ENCODE data around the gene CRX.
"Not testable (repeated sequence)": the region's sequence is repeated elsewhere in the genome, so short reads cannot be mapped to it uniquely, and the experiment has no call there.

CRX gene

GRCh38 chr19:47787307-47787706 lies 34.4 kb upstream of the CRX start:
- H3K4me1 ChIP-seq (ENCODE audit: control insufficient read depth, insufficient read depth, low read length, poor library complexity, severe bottlenecking); H3K9me3 ChIP-seq (ENCODE audit: control insufficient read depth, low read length); H3K27me3 ChIP-seq (replicated peaks; ENCODE audit: control insufficient read depth, insufficient read depth, low read length, poor library complexity, severe bottlenecking); H3K4me3 ChIP-seq (ENCODE audit: insufficient read depth, low read depth, low read length, poor library complexity, severe bottlenecking); DNase-seq; H3K27ac ChIP-seq (ENCODE audit: insufficient read depth, low read length, poor library complexity, severe bottlenecking): not testable (repeated sequence)
- H3K36me3 ChIP-seq (ENCODE audit: control insufficient read depth, insufficient read depth, low read length): peaks cover 14% of the 10 kb centered on the region

GRCh38 chr19:47789811-47790210 lies 31.9 kb upstream of the CRX start:
- not testable (repeated sequence) for H3K27ac ChIP-seq (ENCODE audit: insufficient read depth, low read length, poor library complexity, severe bottlenecking); H3K4me1 ChIP-seq (ENCODE audit: control insufficient read depth, insufficient read depth, low read length, poor library complexity, severe bottlenecking); H3K27me3 ChIP-seq (replicated peaks; ENCODE audit: control insufficient read depth, insufficient read depth, low read length, poor library complexity, severe bottlenecking); H3K36me3 ChIP-seq (ENCODE audit: control insufficient read depth, insufficient read depth, low read length); H3K9me3 ChIP-seq (ENCODE audit: control insufficient read depth, low read length); H3K4me3 ChIP-seq (ENCODE audit: insufficient read depth, low read depth, low read length, poor library complexity, severe bottlenecking); DNase-seq

- Histone ChIP-seq H3K36me3 (ENCODE audit: control insufficient read depth, insufficient read depth, low read length) (no peaks in the 10 kb centered on the region), H3K27me3 (replicated peaks; ENCODE audit: control insufficient read depth, insufficient read depth, low read length, poor library complexity, severe bottlenecking) (no peaks in the 10 kb centered on the region), H3K9me3 (ENCODE audit: control insufficient read depth, low read length) (no peaks in the 10 kb centered on the region), H3K27ac (ENCODE audit: insufficient read depth, low read length, poor library complexity, severe bottlenecking) (no peak overlapping the region), H3K4me3 (ENCODE audit: insufficient read depth, low read depth, low read length, poor library complexity, severe bottlenecking) (no peak overlapping the region), H3K4me1 (ENCODE audit: control insufficient read depth, insufficient read depth, low read length, poor library complexity, severe bottlenecking) (peaks cover 5% of the 10 kb centered on the region)
- DNase-seq: peak; percentile 52 to 78 (median 56)
These were observed 31.3 kb upstream of the CRX start for GRCh38 chr19:47790398-47790814.

GRCh38 chr19:47792616-47793015 lies 29.1 kb upstream of the CRX start:
- Histone ChIP-seq H3K27ac (ENCODE audit: insufficient read depth, low read length, poor library complexity, severe bottlenecking) (no peak overlapping the region), H3K4me3 (ENCODE audit: insufficient read depth, low read depth, low read length, poor library complexity, severe bottlenecking) (no peak overlapping the region), H3K36me3 (ENCODE audit: control insufficient read depth, insufficient read depth, low read length) (no peaks in the 10 kb centered on the region), H3K4me1 (ENCODE audit: control insufficient read depth, insufficient read depth, low read length, poor library complexity, severe bottlenecking) (peaks cover 5% of the 10 kb centered on the region), H3K27me3 (replicated peaks; ENCODE audit: control insufficient read depth, insufficient read depth, low read length, poor library complexity, severe bottlenecking) (no peaks in the 10 kb centered on the region), H3K9me3 (ENCODE audit: control insufficient read depth, low read length) (no peaks in the 10 kb centered on the region)
- DNase-seq: no peak

- H3K27me3 ChIP-seq (replicated peaks; ENCODE audit: control insufficient read depth, insufficient read depth, low read length, poor library complexity, severe bottlenecking): no peaks in the 10 kb centered on the region
- H3K9me3 ChIP-seq (ENCODE audit: control insufficient read depth, low read length): no peaks in the 10 kb centered on the region
- no peak overlapping the region for H3K27ac ChIP-seq (ENCODE audit: insufficient read depth, low read length, poor library complexity, severe bottlenecking)
- no peaks in the 10 kb centered on the region for H3K36me3 ChIP-seq (ENCODE audit: control insufficient read depth, insufficient read depth, low read length)
- H3K4me3 ChIP-seq (ENCODE audit: insufficient read depth, low read depth, low read length, poor library complexity, severe bottlenecking): no peak overlapping the region
- H3K4me1 ChIP-seq (ENCODE audit: control insufficient read depth, insufficient read depth, low read length, poor library complexity, severe bottlenecking): peaks cover 5% of the 10 kb centered on the region
- no peak for DNase-seq
These were observed 27.2 kb upstream of the CRX start for GRCh38 chr19:47794526-47794925.

GRCh38 chr19:47796785-47797184 lies 25.0 kb upstream of the CRX start:
- no peaks in the 10 kb centered on the region for H3K9me3 ChIP-seq (ENCODE audit: control insufficient read depth, low read length)
- H3K4me3 ChIP-seq (ENCODE audit: insufficient read depth, low read depth, low read length, poor library complexity, severe bottlenecking): no peak overlapping the region
- no peaks in the 10 kb centered on the region for H3K4me1 ChIP-seq (ENCODE audit: control insufficient read depth, insufficient read depth, low read length, poor library complexity, severe bottlenecking)
- DNase-seq: no peak
- no peaks in the 10 kb centered on the region for H3K36me3 ChIP-seq (ENCODE audit: control insufficient read depth, insufficient read depth, low read length)
- H3K27me3 ChIP-seq (replicated peaks; ENCODE audit: control insufficient read depth, insufficient read depth, low read length, poor library complexity, severe bottlenecking): no peaks in the 10 kb centered on the region
- H3K27ac ChIP-seq (ENCODE audit: insufficient read depth, low read length, poor library complexity, severe bottlenecking): no peak overlapping the region

- Histone ChIP-seq H3K4me1 (ENCODE audit: control insufficient read depth, insufficient read depth, low read length, poor library complexity, severe bottlenecking) (no peaks in the 10 kb centered on the region), H3K9me3 (ENCODE audit: control insufficient read depth, low read length) (no peaks in the 10 kb centered on the region), H3K4me3 (ENCODE audit: insufficient read depth, low read depth, low read length, poor library complexity, severe bottlenecking) (no peak overlapping the region), H3K36me3 (ENCODE audit: control insufficient read depth, insufficient read depth, low read length) (no peaks in the 10 kb centered on the region), H3K27me3 (replicated peaks; ENCODE audit: control insufficient read depth, insufficient read depth, low read length, poor library complexity, severe bottlenecking) (no peaks in the 10 kb centered on the region), H3K27ac (ENCODE audit: insufficient read depth, low read length, poor library complexity, severe bottlenecking) (no peak overlapping the region)
- no peak for DNase-seq
These were observed 23.5 kb upstream of the CRX start for GRCh38 chr19:47797996-47798903.

- no peaks in the 10 kb centered on the region for H3K27me3 ChIP-seq (replicated peaks; ENCODE audit: control insufficient read depth, insufficient read depth, low read length, poor library complexity, severe bottlenecking)
- H3K36me3 ChIP-seq (ENCODE audit: control insufficient read depth, insufficient read depth, low read length): no peaks in the 10 kb centered on the region
- no peak overlapping the region for H3K4me3 ChIP-seq (ENCODE audit: insufficient read depth, low read depth, low read length, poor library complexity, severe bottlenecking)
- H3K27ac ChIP-seq (ENCODE audit: insufficient read depth, low read length, poor library complexity, severe bottlenecking): no peak overlapping the region
- H3K4me1 ChIP-seq (ENCODE audit: control insufficient read depth, insufficient read depth, low read length, poor library complexity, severe bottlenecking): no peaks in the 10 kb centered on the region
- no peak for DNase-seq
- no peaks in the 10 kb centered on the region for H3K9me3 ChIP-seq (ENCODE audit: control insufficient read depth, low read length)
These were observed 22.9 kb upstream of the CRX start for GRCh38 chr19:47798904-47799266.

GRCh38 chr19:47801270-47801669 lies 20.5 kb upstream of the CRX start:
- H3K9me3 ChIP-seq (ENCODE audit: control insufficient read depth, low read length): no peaks in the 10 kb centered on the region
- no peaks in the 10 kb centered on the region for H3K36me3 ChIP-seq (ENCODE audit: control insufficient read depth, insufficient read depth, low read length)
- no peaks in the 10 kb centered on the region for H3K4me1 ChIP-seq (ENCODE audit: control insufficient read depth, insufficient read depth, low read length, poor library complexity, severe bottlenecking)
- DNase-seq: no peak
- no peak overlapping the region for H3K27ac ChIP-seq (ENCODE audit: insufficient read depth, low read length, poor library complexity, severe bottlenecking)
- H3K27me3 ChIP-seq (replicated peaks; ENCODE audit: control insufficient read depth, insufficient read depth, low read length, poor library complexity, severe bottlenecking): no peaks in the 10 kb centered on the region
- no peak overlapping the region for H3K4me3 ChIP-seq (ENCODE audit: insufficient read depth, low read depth, low read length, poor library complexity, severe bottlenecking)

- Histone ChIP-seq H3K36me3 (ENCODE audit: control insufficient read depth, insufficient read depth, low read length) (no peaks in the 10 kb centered on the region), H3K9me3 (ENCODE audit: control insufficient read depth, low read length) (no peaks in the 10 kb centered on the region), H3K4me1 (ENCODE audit: control insufficient read depth, insufficient read depth, low read length, poor library complexity, severe bottlenecking) (no peaks in the 10 kb centered on the region), H3K27ac (ENCODE audit: insufficient read depth, low read length, poor library complexity, severe bottlenecking) (no peak overlapping the region), H3K4me3 (ENCODE audit: insufficient read depth, low read depth, low read length, poor library complexity, severe bottlenecking) (no peak overlapping the region), H3K27me3 (replicated peaks; ENCODE audit: control insufficient read depth, insufficient read depth, low read length, poor library complexity, severe bottlenecking) (no peaks in the 10 kb centered on the region)
- DNase-seq: no peak
These were observed 19.2 kb upstream of the CRX start for GRCh38 chr19:47802521-47803043.

All from effector memory CD4-positive, alpha-beta T cell (primary cell).